Muscle of leg (tissue), 11 donors: Measurements from ENCODE around the gene DYSF. TPM values are rescaled to one million over a fixed set of nuclear protein-coding genes. Genes with fewer than 3 reads are reported as not detected.

Source experiments
- DNase-seq: peaks from one replicate; pipeline ENCODE4 v3.0.0; 2013
- H3K27ac ChIP-seq: one replicate; pipeline ENCODE4 v1.5.1; 2013; ENCODE audit warnings: mild to moderate bottlenecking, low read length, control low read depth
- H3K27me3 ChIP-seq: one replicate; pipeline ENCODE4 v1.6.1; 2013; ENCODE audit warnings: low read length; ENCODE audit not compliant: control insufficient read depth, insufficient read depth
- H3K36me3 ChIP-seq: one replicate; pipeline ENCODE4 v1.6.1; 2013; ENCODE audit warnings: low read length; ENCODE audit not compliant: control insufficient read depth, insufficient read depth
- H3K4me1 ChIP-seq: one replicate; pipeline ENCODE4 v1.6.1; 2013; ENCODE audit warnings: low read length; ENCODE audit not compliant: control insufficient read depth, insufficient read depth
- H3K4me3 ChIP-seq: one replicate; pipeline ENCODE4 v1.5.1; 2013; ENCODE audit warnings: low read length, control low read depth
- H3K9me3 ChIP-seq: replicated peaks from 2 replicates; pipeline ENCODE4 v1.6.1; 2013; ENCODE audit warnings: low read depth, low read length; ENCODE audit not compliant: control insufficient read depth
- WGBS: methylation state at CpG from one replicate; pipeline ENCODE4 v1.1.5; 2013; ENCODE audit warnings: missing lambda C conversion rate; ENCODE audit not compliant: insufficient coverage; 5-methylcytosine and 5-hydroxymethylcytosine counted together
- polyA plus RNA-seq, 8 donors: library from polyadenylated mRNA; unstranded; fragments of 120-200 nt; gene quantifications; one replicate each; pipeline versions ENCODE4 v1.2.1 to v1.2.3, GENCODE V29; 2013; ENCODE audit warnings: inconsistent platforms in 1 of 8, low replicate concordance in 1 of 8; ENCODE audit not compliant: insufficient read length in 8 of 8, insufficient read depth in 1 of 8
- total RNA-seq: library from RNA; stranded (reverse); fragments of 120-200 nt; gene quantifications from one replicate; pipeline ENCODE4 v1.2.4, GENCODE V29; 2013

Gene DYSF
- total and polyA plus RNA-seq, 9 donors, result 51.6 to 152 (median 106) TPM

GRCh38 chr2:71700041-71700657 is 246.8 kb downstream of the DYSF start:
- Histone ChIP-seq H3K27me3 (peaks cover 3% of the 10 kb centered on the region), H3K9me3 (no peaks in the 10 kb centered on the region), H3K36me3 (no peaks in the 10 kb centered on the region), H3K4me3 (no peak overlapping the region), H3K4me1 (peaks cover 45% of the 10 kb centered on the region), H3K27ac (no peak overlapping the region)
- DNase-seq, result no peak
- WGBS, result 48% methylated on average over 4 of the region's 11 CpGs

GRCh38 chr2:71700658-71701397 is 247.5 kb downstream of the DYSF start:
- peaks cover 3% of the 10 kb centered on the region for H3K27me3 ChIP-seq
- no peaks in the 10 kb centered on the region for H3K9me3 ChIP-seq
- 26% methylated on average over 15 of the region's 21 CpGs for WGBS
- H3K4me1 ChIP-seq, result peaks cover 52% of the 10 kb centered on the region
- DNase-seq, result peak; percentile 94
- H3K27ac ChIP-seq, result peak overlapping the region; percentile 83
- no peaks in the 10 kb centered on the region for H3K36me3 ChIP-seq
- H3K4me3 ChIP-seq, result no peak overlapping the region

GRCh38 chr2:71702071-71702970 is 249.0 kb downstream of the DYSF start:
- 89% methylated on average over 14 of the region's 15 CpGs for WGBS
- Histone ChIP-seq H3K27ac (no peak overlapping the region), H3K4me1 (peaks cover 51% of the 10 kb centered on the region), H3K27me3 (peaks cover 3% of the 10 kb centered on the region), H3K36me3 (no peaks in the 10 kb centered on the region), H3K9me3 (no peaks in the 10 kb centered on the region), H3K4me3 (no peak overlapping the region)
- DNase-seq, result no peak

- Histone ChIP-seq H3K36me3 (no peaks in the 10 kb centered on the region), H3K4me1 (peaks cover 51% of the 10 kb centered on the region), H3K27me3 (peaks cover 3% of the 10 kb centered on the region), H3K9me3 (no peaks in the 10 kb centered on the region), H3K4me3 (no peak overlapping the region), H3K27ac (no peak overlapping the region)
- WGBS, result 80% methylated on average over 10 of the region's 13 CpGs
- no peak for DNase-seq
Measured at GRCh38 chr2:71702971-71703898, 249.9 kb downstream of the DYSF start.

GRCh38 chr2:71704131-71704561 is 250.8 kb downstream of the DYSF start:
- Histone ChIP-seq H3K27ac (no peak overlapping the region), H3K4me1 (peaks cover 50% of the 10 kb centered on the region)
- whole genome bisulfite sequencing, result 62% methylated on average over 3 of the region's 9 CpGs

GRCh38 chr2:71704688-71705087 is 251.3 kb downstream of the DYSF start:
- Histone ChIP-seq H3K4me1 (peaks cover 45% of the 10 kb centered on the region), H3K36me3 (no peaks in the 10 kb centered on the region), H3K4me3 (no peak overlapping the region), H3K27ac (no peak overlapping the region), H3K9me3 (no peaks in the 10 kb centered on the region), H3K27me3 (peaks cover 3% of the 10 kb centered on the region)
- WGBS, result 37% methylated on average over 4 of the region's 5 CpGs
- no peak for DNase-seq

More at GRCh38 chr2:71704131-71704561, 250.8 kb downstream of the DYSF start:
- Histone ChIP-seq H3K4me3 (no peak overlapping the region), H3K9me3 (no peaks in the 10 kb centered on the region), H3K36me3 (no peaks in the 10 kb centered on the region), H3K27me3 (peaks cover 3% of the 10 kb centered on the region)
- DNase-seq, result no peak

GRCh38 chr2:71705171-71705960 is 252.0 kb downstream of the DYSF start:
- 93% methylated on average over 12 of the region's 19 CpGs for WGBS
- H3K27ac ChIP-seq, result no peak overlapping the region
- peaks cover 39% of the 10 kb centered on the region for H3K4me1 ChIP-seq

GRCh38 chr2:71706121-71706520 is 252.8 kb downstream of the DYSF start:
- no peaks in the 10 kb centered on the region for H3K9me3 ChIP-seq
- DNase-seq, result no peak
- H3K4me1 ChIP-seq, result peaks cover 39% of the 10 kb centered on the region
- no peak overlapping the region for H3K27ac ChIP-seq
- no peak overlapping the region for H3K4me3 ChIP-seq
- H3K36me3 ChIP-seq, result no peaks in the 10 kb centered on the region
- 18% methylated on average over 3 of the region's 4 CpGs for WGBS
- H3K27me3 ChIP-seq, result peaks cover 3% of the 10 kb centered on the region

More at GRCh38 chr2:71705171-71705960, 252.0 kb downstream of the DYSF start:
- H3K4me3 ChIP-seq, result no peak overlapping the region
- DNase-seq, result no peak
- no peaks in the 10 kb centered on the region for H3K36me3 ChIP-seq
- H3K9me3 ChIP-seq, result no peaks in the 10 kb centered on the region
- H3K27me3 ChIP-seq, result peaks cover 3% of the 10 kb centered on the region

GRCh38 chr2:71706836-71707235 is 253.5 kb downstream of the DYSF start:
- peaks cover 3% of the 10 kb centered on the region for H3K27me3 ChIP-seq
- no peaks in the 10 kb centered on the region for H3K36me3 ChIP-seq
- WGBS, result 100% methylated on average over 1 of the region's 5 CpGs
- peaks cover 32% of the 10 kb centered on the region for H3K4me1 ChIP-seq
- DNase-seq, result no peak
- H3K4me3 ChIP-seq, result no peak overlapping the region
- H3K27ac ChIP-seq, result no peak overlapping the region
- no peaks in the 10 kb centered on the region for H3K9me3 ChIP-seq
